Panc1 (cell line): ENCODE data around the gene CNGA2.

Experiments used
- CTCF ChIP-seq: fragments of 450-650 bp; IDR thresholded peaks from 2 replicates; pipeline ENCODE4 v1.5.1; 2017; ENCODE audit warnings: mild to moderate bottlenecking
- POLR2AphosphoS5 ChIP-seq: IDR thresholded peaks from 2 replicates; pipeline ENCODE4 v1.6.1; 2012; ENCODE audit warnings: mild to moderate bottlenecking, low read depth, low read length, moderate library complexity
- REST ChIP-seq, 2 experiments: IDR thresholded peaks; 2 replicates each; pipeline ENCODE4 v1.6.1; 2011 to 2012; ENCODE audit warnings: low read depth in 2 of 2, control low read depth in 1 of 2, low read length in 1 of 2, mild to moderate bottlenecking in 1 of 2, moderate library complexity in 1 of 2; ENCODE audit not compliant: insufficient read depth in 1 of 2
- SIN3A ChIP-seq: IDR thresholded peaks from 2 replicates; pipeline ENCODE4 v1.6.1; 2012; ENCODE audit warnings: low read depth, mild to moderate bottlenecking, low read length, moderate library complexity, borderline replicate concordance; ENCODE audit not compliant: insufficient read depth

DNA sequence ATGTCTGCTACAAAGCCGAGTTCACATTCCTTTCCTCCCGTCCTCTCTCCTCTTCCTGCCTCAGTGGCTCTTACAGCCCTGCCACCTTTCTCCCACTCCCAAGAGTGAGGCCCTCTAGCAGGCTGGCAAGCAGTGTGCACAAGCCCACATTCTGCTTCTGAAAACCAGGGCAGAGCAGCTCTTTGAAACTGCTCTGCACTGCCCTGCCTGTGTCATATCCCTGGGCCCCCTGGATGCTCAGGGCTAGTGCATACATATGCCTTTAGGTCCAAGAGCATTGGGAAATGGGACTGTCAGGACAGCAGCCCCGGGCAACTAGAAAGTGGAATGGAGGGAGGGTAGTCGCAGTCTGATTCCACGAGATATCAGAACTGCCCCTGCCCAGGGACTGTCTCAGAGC lies 42.4 kb downstream of the CNGA2 start:
- no peak for TF ChIP-seq CTCF
- TF ChIP-seq POLR2AphosphoS5: no peak
- no peak for TF ChIP-seq SIN3A
- TF ChIP-seq REST (IDR thresholded peaks at IDR 0.05; ENCODE audit: insufficient read depth in 1 of 2, low read depth in 2 of 2, low read length in 1 of 2): no peak
